H9 (cell line): ENCODE results near the gene TMEM60. TPM values are rescaled to one million over a fixed set of nuclear protein-coding genes. Genes with fewer than 3 reads are reported as not detected.

Source experiments
- DNase-seq: peaks from one replicate; pipeline ENCODE4 v3.0.0-alpha.2; 2017
- H2AFZ ChIP-seq: one replicate; pipeline ENCODE4 v1.6.1; 2013; ENCODE audit warnings: mild to moderate bottlenecking, low read length, control low read depth, moderate library complexity
- H2AK5ac ChIP-seq: 2 replicates; pipeline ENCODE4 v1.6.1; 2013; ENCODE audit warnings: low read length, control low read depth, mixed read lengths; ENCODE audit not compliant: insufficient read length
- H2BK120ac ChIP-seq: one replicate; pipeline ENCODE4 v1.6.1; 2013; ENCODE audit warnings: low read depth, mild to moderate bottlenecking, low read length, control low read depth, inconsistent platforms; ENCODE audit not compliant: poor library complexity, severe bottlenecking
- H2BK12ac ChIP-seq: 2 replicates; pipeline ENCODE4 v1.6.1; 2013; ENCODE audit warnings: low read length, control low read depth, mixed read lengths, low read depth; ENCODE audit not compliant: insufficient read length
- H2BK15ac ChIP-seq: 2 replicates; pipeline ENCODE4 v1.6.1; 2013; ENCODE audit warnings: low read depth, low read length, control low read depth
- H2BK20ac ChIP-seq: one replicate; pipeline ENCODE4 v1.6.1; 2013; ENCODE audit warnings: low read depth, mild to moderate bottlenecking, low read length, control low read depth, inconsistent platforms; ENCODE audit not compliant: poor library complexity, severe bottlenecking
- H2BK5ac ChIP-seq: 2 replicates; pipeline ENCODE4 v1.6.1; 2013; ENCODE audit warnings: low read length, control low read depth, mixed read lengths; ENCODE audit not compliant: insufficient read length
- H3K14ac ChIP-seq: 2 replicates; pipeline ENCODE4 v1.6.1; 2013; ENCODE audit warnings: low read length, control low read depth; ENCODE audit not compliant: insufficient read depth
- H3K18ac ChIP-seq: 2 replicates; pipeline ENCODE4 v1.6.1; 2013; ENCODE audit warnings: low read depth, mild to moderate bottlenecking, mixed read lengths, low read length, control low read depth; ENCODE audit not compliant: insufficient read length
- H3K23ac ChIP-seq: 2 replicates; pipeline ENCODE4 v1.6.1; 2013; ENCODE audit warnings: low read length, control low read depth, mixed read lengths, low read depth; ENCODE audit not compliant: insufficient read length
- H3K23me2 ChIP-seq: 2 replicates; pipeline ENCODE4 v1.6.1; 2013; ENCODE audit warnings: low read depth, mild to moderate bottlenecking, mixed read lengths, low read length, control low read depth; ENCODE audit not compliant: insufficient read length, poor library complexity, severe bottlenecking
- H3K27ac ChIP-seq: 2 replicates; pipeline ENCODE4 v1.5.1; 2013; ENCODE audit warnings: low read length, control low read depth, mixed read lengths, low read depth; ENCODE audit not compliant: insufficient read length
- H3K27me3 ChIP-seq: 2 replicates; pipeline ENCODE4 v1.6.1; 2013; ENCODE audit warnings: low read length, control low read depth, inconsistent platforms; ENCODE audit not compliant: insufficient read depth
- H3K4ac ChIP-seq: 2 replicates; pipeline ENCODE4 v1.6.1; 2013; ENCODE audit warnings: low read depth, mild to moderate bottlenecking, control low read depth, inconsistent platforms, low read length, moderate library complexity
- H3K4me1 ChIP-seq: 2 replicates; pipeline ENCODE4 v1.6.1; 2013; ENCODE audit warnings: low read length, control low read depth, inconsistent platforms; ENCODE audit not compliant: insufficient read depth
- H3K4me2 ChIP-seq: 2 replicates; pipeline ENCODE4 v1.6.1; 2013; ENCODE audit warnings: low read length, control low read depth, mixed read lengths; ENCODE audit not compliant: insufficient read length, insufficient read depth
- H3K56ac ChIP-seq: 2 replicates; pipeline ENCODE4 v1.6.1; 2013; ENCODE audit warnings: low read depth, mild to moderate bottlenecking, mixed read lengths, low read length, control low read depth; ENCODE audit not compliant: insufficient read length
- H3K79me1 ChIP-seq: 2 replicates; pipeline ENCODE4 v1.6.1; 2013; ENCODE audit warnings: low read depth, mild to moderate bottlenecking, moderate library complexity, low read length, control low read depth, inconsistent platforms; ENCODE audit not compliant: insufficient read depth, poor library complexity, severe bottlenecking
- H3K79me2 ChIP-seq: 2 replicates; pipeline ENCODE4 v1.6.1; 2013; ENCODE audit warnings: low read length, control low read depth, inconsistent platforms; ENCODE audit not compliant: insufficient read depth
- H3K9ac ChIP-seq: 2 replicates; pipeline ENCODE4 v1.6.1; 2013; ENCODE audit warnings: low read length, control low read depth, mixed read lengths; ENCODE audit not compliant: insufficient read length; ENCODE audit errors: extremely low read depth
- H3K9me3 ChIP-seq: one replicate; pipeline ENCODE4 v1.6.1; 2013; ENCODE audit warnings: low read depth, low read length, inconsistent platforms; ENCODE audit not compliant: control insufficient read depth
- H3T11ph ChIP-seq: one replicate; pipeline ENCODE4 v1.6.1; 2013; ENCODE audit warnings: mild to moderate bottlenecking, low read length, control low read depth, inconsistent platforms
- H4K20me1 ChIP-seq: one replicate; pipeline ENCODE4 v1.6.1; 2013; ENCODE audit not compliant: control insufficient read depth, insufficient read length, insufficient read depth
- H4K5ac ChIP-seq: 2 replicates; pipeline ENCODE4 v1.6.1; 2013; ENCODE audit warnings: low read depth, mild to moderate bottlenecking, mixed read lengths, low read length, control low read depth; ENCODE audit not compliant: insufficient read length
- H4K8ac ChIP-seq: replicated peaks from 2 replicates; pipeline ENCODE4 v1.6.1; 2013; ENCODE audit warnings: low read length, control low read depth, mixed read lengths, low read depth; ENCODE audit not compliant: insufficient read length
- H4K91ac ChIP-seq: 2 replicates; pipeline ENCODE4 v1.6.1; 2013; ENCODE audit warnings: low read depth, mild to moderate bottlenecking, moderate library complexity, mixed read lengths, low read length, control low read depth; ENCODE audit not compliant: insufficient read length
- H3K27ac Mint-ChIP-seq, 3 experiments: 2 replicates in 2 of 3; 3 replicates in 1 of 3; pipeline ENCODE4 v1.8.0; 2020 to 2021; ENCODE audit warnings: mixed read lengths in 3 of 3, mild to moderate bottlenecking in 1 of 3, moderate library complexity in 1 of 3
- H3K27me3 Mint-ChIP-seq: 2 replicates; pipeline ENCODE4 v1.8.0; 2021; ENCODE audit warnings: low read depth, mild to moderate bottlenecking, moderate library complexity, mixed read lengths
- H3K36me3 Mint-ChIP-seq, 3 experiments: 2 replicates in 2 of 3; 3 replicates in 1 of 3; pipeline ENCODE4 v1.8.0; 2020 to 2021; ENCODE audit warnings: low read depth in 3 of 3, mixed read lengths in 3 of 3; ENCODE audit not compliant: insufficient read depth in 1 of 3
- H3K4me1 Mint-ChIP-seq, 2 experiments: 2 replicates each; pipeline ENCODE4 v1.8.0; 2020; ENCODE audit warnings: mixed read lengths in 2 of 2
- H3K4me3 Mint-ChIP-seq, 2 experiments: 2 replicates in 1 of 2; 3 replicates in 1 of 2; pipeline ENCODE4 v1.8.0; 2020 to 2021; ENCODE audit warnings: mild to moderate bottlenecking in 2 of 2, mixed read lengths in 2 of 2, moderate library complexity in 1 of 2
- H3K9me3 Mint-ChIP-seq, 2 experiments: 2 replicates in 1 of 2; 3 replicates in 1 of 2; pipeline ENCODE4 v1.8.0; 2020; ENCODE audit warnings: mild to moderate bottlenecking in 2 of 2, mixed read lengths in 2 of 2, moderate library complexity in 1 of 2
- CTCF ChIP-seq: fragments of 200-600 bp; sonication (generic); conservative IDR thresholded peaks from 3 replicates; pipeline ENCODE4 v1.8.0; 2021; ENCODE audit warnings: antibody characterized with exemption, mild to moderate bottlenecking
- WGBS: extraction: QIAGEN DNeasy Blood & Tissue Kit; methylation state at CpG from one replicate; pipeline ENCODE4 v1.1.7; 2013; ENCODE audit warnings: missing lambda C conversion rate, low lambda C conversion rate, mixed read lengths; ENCODE audit not compliant: insufficient read length; ENCODE audit errors: extremely low coverage; 5-methylcytosine and 5-hydroxymethylcytosine counted together
- total RNA-seq: library from RNA; stranded (reverse); gene quantifications from 2 replicates; pipeline ENCODE4 v1.2.1, GENCODE V29; 2021

TMEM60 gene
- total RNA-seq, 1 experiment from 2014 or later = 14.3 TPM

GRCh38 chr7:77823787-77824186 lies 25.6 kb upstream of the TMEM60 start:
- Histone ChIP-seq H2BK15ac (no peak overlapping the region), H3K4me2 (no peak overlapping the region), H4K5ac (no peak overlapping the region), H3K4ac (no peak overlapping the region), H4K8ac (no peak overlapping the region), H3K18ac (no peak overlapping the region), H3K14ac (no peak overlapping the region), H2BK20ac (no peak overlapping the region), H4K91ac (no peak overlapping the region), H3K23ac (no peak overlapping the region), H3T11ph (no peak overlapping the region), H3K79me1 (no peaks in the 10 kb centered on the region), H4K20me1 (no peaks in the 10 kb centered on the region), H2BK5ac (no peak overlapping the region), H3K23me2 (no peaks in the 10 kb centered on the region), H3K27ac (no peak overlapping the region), H3K27me3 (no peaks in the 10 kb centered on the region), H2AK5ac (no peak overlapping the region), H2AFZ (no peak overlapping the region), H2BK120ac (no peak overlapping the region), H3K56ac (no peak overlapping the region), H3K9ac (no peak overlapping the region), H3K9me3 (no peaks in the 10 kb centered on the region), H2BK12ac (no peak overlapping the region), H3K79me2 (peaks cover 4% of the 10 kb centered on the region; the same call in 1 of the 2 replicates), H3K4me1 (no peaks in the 10 kb centered on the region)
- peaks cover 25 to 36% (median 28%) of the 10 kb centered on the region in 3 experiments for H3K36me3 Mint-ChIP-seq
- H3K27me3 Mint-ChIP-seq = peaks cover 1% of the 10 kb centered on the region; the same call in 1 of the 2 replicates
- H3K4me1 Mint-ChIP-seq = peaks cover 5% of the 10 kb centered on the region in 2 experiments; a peak in 3 of 4 replicates
- WGBS = no CpG with 5 or more reads among the region's 2 CpGs
- TF ChIP-seq CTCF = no peak
- DNase-seq = no peak
- no peak overlapping the region for H3K4me3 Mint-ChIP-seq
- H3K27ac Mint-ChIP-seq = no peak overlapping the region
- peaks cover 26 to 39% of the 10 kb centered on the region in 2 experiments for H3K9me3 Mint-ChIP-seq
